ENCODE results near the gene ITGB3BP. TPM values are rescaled to one million over a fixed set of nuclear protein-coding genes. Genes with fewer than 3 reads are reported as not detected.
"Not testable (repeated sequence)": the region's sequence is repeated elsewhere in the genome, so short reads cannot be mapped to it uniquely, and the experiment has no call there.

Gene ITGB3BP
- total RNA-seq, 1 donor from 2014 or later = 17.9 TPM

DNA sequence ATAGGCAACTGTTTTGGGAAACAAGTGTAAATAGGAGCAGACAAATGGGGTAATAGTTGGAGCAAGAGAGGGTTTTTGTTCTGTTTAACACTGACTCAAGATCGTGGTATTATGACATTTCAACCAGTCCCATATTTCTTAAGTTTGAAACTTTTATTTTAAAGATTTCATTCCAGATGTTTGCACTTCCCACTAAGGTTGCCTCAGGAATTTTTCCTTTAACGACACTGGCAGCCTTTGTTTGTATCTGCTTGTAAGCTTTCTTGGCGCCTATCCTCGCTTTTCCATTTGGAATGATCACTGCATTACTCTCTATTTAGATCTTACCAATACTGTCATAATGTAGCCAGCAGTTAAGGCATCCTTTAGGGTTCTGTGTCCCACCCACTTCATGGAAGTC lies 87.9 kb downstream of the ITGB3BP start:
- Mint-ChIP-seq H3K4me3 (ENCODE audit: unreplicated experiment) (no peak overlapping the region), H3K4me1 (ENCODE audit: unreplicated experiment) (no peaks in the 10 kb centered on the region), H3K36me3 (ENCODE audit: unreplicated experiment) (peaks cover 15% of the 10 kb centered on the region), H3K27me3 (ENCODE audit: unreplicated experiment) (no peaks in the 10 kb centered on the region), H3K9me3 (ENCODE audit: unreplicated experiment) (peaks cover 8% of the 10 kb centered on the region), H3K27ac (ENCODE audit: unreplicated experiment) (no peak overlapping the region)
- TF ChIP-seq, protein P1, sequence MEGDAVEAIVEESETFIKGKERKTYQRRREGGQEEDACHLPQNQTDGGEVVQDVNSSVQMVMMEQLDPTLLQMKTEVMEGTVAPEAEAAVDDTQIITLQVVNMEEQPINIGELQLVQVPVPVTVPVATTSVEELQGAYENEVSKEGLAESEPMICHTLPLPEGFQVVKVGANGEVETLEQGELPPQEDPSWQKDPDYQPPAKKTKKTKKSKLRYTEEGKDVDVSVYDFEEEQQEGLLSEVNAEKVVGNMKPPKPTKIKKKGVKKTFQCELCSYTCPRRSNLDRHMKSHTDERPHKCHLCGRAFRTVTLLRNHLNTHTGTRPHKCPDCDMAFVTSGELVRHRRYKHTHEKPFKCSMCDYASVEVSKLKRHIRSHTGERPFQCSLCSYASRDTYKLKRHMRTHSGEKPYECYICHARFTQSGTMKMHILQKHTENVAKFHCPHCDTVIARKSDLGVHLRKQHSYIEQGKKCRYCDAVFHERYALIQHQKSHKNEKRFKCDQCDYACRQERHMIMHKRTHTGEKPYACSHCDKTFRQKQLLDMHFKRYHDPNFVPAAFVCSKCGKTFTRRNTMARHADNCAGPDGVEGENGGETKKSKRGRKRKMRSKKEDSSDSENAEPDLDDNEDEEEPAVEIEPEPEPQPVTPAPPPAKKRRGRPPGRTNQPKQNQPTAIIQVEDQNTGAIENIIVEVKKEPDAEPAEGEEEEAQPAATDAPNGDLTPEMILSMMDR (IDR thresholded peaks at IDR 0.05) = no peak
- DNase-seq (ENCODE audit: extremely low spot score, unreplicated experiment) = no peak

DNA sequence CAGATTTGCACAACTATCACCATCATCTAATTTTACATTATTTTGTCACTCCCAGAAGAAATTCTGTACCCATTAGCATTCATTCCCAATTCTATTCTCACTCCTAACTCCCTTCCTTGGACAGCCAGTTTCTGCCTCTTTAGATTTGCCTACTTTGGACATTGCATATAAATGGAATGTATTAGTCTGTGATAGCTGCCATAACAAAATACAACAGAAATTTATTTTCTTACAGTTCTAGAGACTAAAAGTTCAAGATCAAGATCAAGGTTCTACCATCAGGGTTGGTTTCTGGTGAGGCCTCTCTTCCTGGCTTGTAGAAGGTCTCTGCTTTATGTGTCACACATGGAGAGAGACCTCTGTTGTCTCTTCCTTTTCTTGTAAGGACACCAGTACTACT lies 93.7 kb downstream of the ITGB3BP start:
- DNase-seq (ENCODE audit: extremely low spot score, unreplicated experiment) = no peak
- Mint-ChIP-seq H3K36me3 (ENCODE audit: unreplicated experiment) (peaks cover 21% of the 10 kb centered on the region), H3K9me3 (ENCODE audit: unreplicated experiment) (peaks cover 15% of the 10 kb centered on the region), H3K4me1 (ENCODE audit: unreplicated experiment) (no peaks in the 10 kb centered on the region), H3K27me3 (ENCODE audit: unreplicated experiment) (no peaks in the 10 kb centered on the region), H3K4me3 (ENCODE audit: unreplicated experiment) (no peak overlapping the region), H3K27ac (ENCODE audit: unreplicated experiment) (no peak overlapping the region)
- TF ChIP-seq, protein P1 (IDR thresholded peaks at IDR 0.05) = no peak

DNA sequence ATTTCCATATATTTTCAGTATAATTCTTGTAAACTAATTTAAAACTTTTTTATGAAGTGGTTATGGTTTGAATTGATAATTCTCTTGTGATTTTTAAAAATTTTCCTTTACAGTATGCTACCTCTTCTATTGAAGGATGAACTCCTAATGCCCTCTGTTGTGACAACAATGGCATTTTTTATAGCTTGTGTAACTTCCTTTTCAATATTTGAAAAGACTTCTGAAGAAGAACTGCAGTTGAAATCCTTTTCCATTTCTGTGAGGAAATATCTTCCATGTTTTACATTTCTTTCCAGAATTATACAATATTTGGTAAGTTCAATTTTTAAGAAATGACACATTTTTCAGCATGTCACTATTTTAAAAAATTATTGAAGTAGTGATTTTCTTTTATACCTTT lies 94.2 kb downstream of the ITGB3BP start:
- Mint-ChIP-seq H3K4me3 (ENCODE audit: unreplicated experiment) (no peak overlapping the region), H3K27ac (ENCODE audit: unreplicated experiment) (no peak overlapping the region), H3K9me3 (ENCODE audit: unreplicated experiment) (peaks cover 15% of the 10 kb centered on the region), H3K27me3 (ENCODE audit: unreplicated experiment) (no peaks in the 10 kb centered on the region), H3K4me1 (ENCODE audit: unreplicated experiment) (no peaks in the 10 kb centered on the region), H3K36me3 (ENCODE audit: unreplicated experiment) (peaks cover 21% of the 10 kb centered on the region)
- no peak for DNase-seq (ENCODE audit: extremely low spot score, unreplicated experiment)
- TF ChIP-seq, protein P1 (IDR thresholded peaks at IDR 0.05) = no peak

DNA sequence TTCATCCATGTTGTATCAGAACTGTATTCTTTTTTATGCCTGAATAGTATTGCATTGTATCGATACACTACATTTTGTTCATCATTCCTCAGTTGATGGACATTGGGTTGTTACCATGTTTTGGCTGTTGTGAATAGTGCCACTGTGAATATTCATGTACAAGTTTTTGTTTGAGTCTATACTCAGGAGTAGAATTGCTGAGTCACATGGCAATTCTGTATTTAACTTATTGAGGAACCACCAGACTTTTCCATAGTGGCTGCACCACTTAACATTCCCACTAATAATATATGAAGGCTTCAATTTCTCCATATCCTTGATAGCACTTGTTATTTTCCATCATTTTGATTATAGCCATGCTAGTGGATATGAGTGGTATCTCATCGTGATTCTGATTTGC lies 99.4 kb downstream of the ITGB3BP start:
- TF ChIP-seq, protein P1 (IDR thresholded peaks at IDR 0.05) = no peak
- H3K9me3 Mint-ChIP-seq (ENCODE audit: unreplicated experiment) = no peaks in the 10 kb centered on the region

DNA sequence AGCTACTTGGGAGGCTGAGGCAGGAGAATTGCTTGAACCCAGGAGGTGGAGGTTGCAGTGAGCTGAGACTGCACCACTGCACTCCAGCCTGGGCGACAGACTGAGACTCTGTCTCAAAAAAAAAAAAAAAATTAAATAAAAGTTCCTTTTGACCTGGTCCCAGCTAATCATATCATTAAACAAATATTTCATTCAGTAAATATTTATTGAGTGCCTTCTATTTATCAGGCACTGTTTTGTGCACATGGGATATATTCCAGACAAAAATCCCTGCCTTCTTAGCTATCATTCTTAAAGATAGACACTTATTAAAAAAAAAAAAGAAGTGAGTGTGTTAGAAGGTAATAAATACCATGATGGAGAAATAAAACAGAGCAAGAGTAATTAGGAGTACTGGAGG lies 102.3 kb downstream of the ITGB3BP start:
- H3K27me3 Mint-ChIP-seq (ENCODE audit: unreplicated experiment); DNase-seq (ENCODE audit: extremely low spot score, unreplicated experiment); H3K36me3 Mint-ChIP-seq (ENCODE audit: unreplicated experiment); H3K27ac Mint-ChIP-seq (ENCODE audit: unreplicated experiment); H3K4me3 Mint-ChIP-seq (ENCODE audit: unreplicated experiment); H3K4me1 Mint-ChIP-seq (ENCODE audit: unreplicated experiment); H3K9me3 Mint-ChIP-seq (ENCODE audit: unreplicated experiment): not testable (repeated sequence)

More for the DNA sequence above, 99.4 kb downstream of the ITGB3BP start:
- peaks cover 2% of the 10 kb centered on the region for H3K36me3 Mint-ChIP-seq (ENCODE audit: unreplicated experiment)
- DNase-seq (ENCODE audit: extremely low spot score, unreplicated experiment) = no peak
- no peak overlapping the region for H3K27ac Mint-ChIP-seq (ENCODE audit: unreplicated experiment)
- no peak overlapping the region for H3K4me3 Mint-ChIP-seq (ENCODE audit: unreplicated experiment)
- no peaks in the 10 kb centered on the region for H3K27me3 Mint-ChIP-seq (ENCODE audit: unreplicated experiment)
- H3K4me1 Mint-ChIP-seq (ENCODE audit: unreplicated experiment) = no peaks in the 10 kb centered on the region

DNA sequence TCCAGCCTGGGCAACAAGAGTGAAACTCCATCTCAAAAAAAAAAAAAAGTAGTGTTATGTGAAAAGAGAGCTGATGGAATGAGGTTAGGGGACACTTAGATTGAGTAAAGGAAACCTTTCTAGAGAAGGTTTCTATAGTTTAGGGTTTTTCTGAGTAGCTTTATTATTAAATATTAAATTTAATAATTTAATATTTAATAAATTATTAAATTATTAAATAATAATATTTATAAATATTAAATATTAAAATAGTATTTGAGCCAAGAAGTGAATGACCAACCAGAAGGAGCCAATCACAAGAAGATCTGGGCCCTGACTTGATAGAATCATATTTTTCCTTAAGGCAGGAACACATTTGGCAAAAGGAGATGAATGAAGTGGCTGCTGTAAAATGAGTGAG lies 104.9 kb downstream of the ITGB3BP start:
- Mint-ChIP-seq H3K36me3 (ENCODE audit: unreplicated experiment) (peaks cover 6% of the 10 kb centered on the region), H3K4me3 (ENCODE audit: unreplicated experiment) (no peak overlapping the region), H3K9me3 (ENCODE audit: unreplicated experiment) (no peaks in the 10 kb centered on the region), H3K27me3 (ENCODE audit: unreplicated experiment) (no peaks in the 10 kb centered on the region), H3K4me1 (ENCODE audit: unreplicated experiment) (peaks cover 5% of the 10 kb centered on the region), H3K27ac (ENCODE audit: unreplicated experiment) (no peak overlapping the region)
- TF ChIP-seq, protein P1 (IDR thresholded peaks at IDR 0.05) = no peak
- DNase-seq (ENCODE audit: extremely low spot score, unreplicated experiment) = no peak

Data from osteocyte (in vitro differentiated cells).